ENCODE measurements around the gene TXNDC2.

TXNDC2 gene

GRCh38 chr18:9860682-9861081 lies 25.1 kb upstream of the TXNDC2 start:
- DNase-seq = no peak

- no peak for DNase-seq
Measured at GRCh38 chr18:9861157-9861556, 24.6 kb upstream of the TXNDC2 start.

GRCh38 chr18:9861933-9862332 lies 23.8 kb upstream of the TXNDC2 start:
- DNase-seq = no peak

GRCh38 chr18:9862686-9863085 lies 23.1 kb upstream of the TXNDC2 start:
- no peak for DNase-seq

GRCh38 chr18:9863282-9863681 lies 22.5 kb upstream of the TXNDC2 start:
- no peak for DNase-seq

- DNase-seq = no peak
Measured at GRCh38 chr18:9865764-9866490, 19.8 kb upstream of the TXNDC2 start.

GRCh38 chr18:9866627-9867026 lies 19.1 kb upstream of the TXNDC2 start:
- DNase-seq = no peak

- DNase-seq = no peak
Measured at GRCh38 chr18:9867071-9867594, 18.6 kb upstream of the TXNDC2 start.

- no peak for DNase-seq
Measured at GRCh38 chr18:9868857-9869714, 16.7 kb upstream of the TXNDC2 start.

GRCh38 chr18:9869715-9870430 lies 15.9 kb upstream of the TXNDC2 start:
- DNase-seq = no peak

GRCh38 chr18:9870431-9871008 lies 15.3 kb upstream of the TXNDC2 start:
- DNase-seq = no peak

- DNase-seq = no peak
Measured at GRCh38 chr18:9871244-9871746, 14.5 kb upstream of the TXNDC2 start.

GRCh38 chr18:9872823-9873222 lies 12.9 kb upstream of the TXNDC2 start:
- no peak for DNase-seq

GRCh38 chr18:9874728-9875127 lies 11.0 kb upstream of the TXNDC2 start:
- no peak for DNase-seq

- DNase-seq = no peak
Measured at GRCh38 chr18:9876212-9876866, 9.4 kb upstream of the TXNDC2 start.

GRCh38 chr18:9876867-9877654 lies 8.7 kb upstream of the TXNDC2 start:
- no peak for DNase-seq

GRCh38 chr18:9877655-9878014 lies 8.1 kb upstream of the TXNDC2 start:
- no peak for DNase-seq

GRCh38 chr18:9878095-9878494 lies 7.7 kb upstream of the TXNDC2 start:
- DNase-seq = no peak

GRCh38 chr18:9878783-9879242 lies 7.0 kb upstream of the TXNDC2 start:
- no peak for DNase-seq

GRCh38 chr18:9884090-9884489 lies 1.7 kb upstream of the TXNDC2 start:
- no peak for DNase-seq

- no peak for DNase-seq
Measured at GRCh38 chr18:9884532-9885140, 1.1 kb upstream of the TXNDC2 start.
